K562 (cell line): ENCODE results near the gene TNFAIP3. TPM values are rescaled to one million over a fixed set of nuclear protein-coding genes. Genes with fewer than 3 reads are reported as not detected.

ENCODE experiments used
- ATAC-seq: fragments of 200-7000 bp; cut with Tn5 transposase; 3 replicates; pipeline ENCODE4 v1.9.1; 2020; ENCODE audit warnings: moderate library complexity
- BruUV-seq: library from RNA; stranded (reverse); fragments of 400-500 nt; replicated peaks from 2 replicates; lab custom pipeline; 2021; lab: Mats Ljungman, UMichigan
- CTCF ChIA-PET: fragments of 300-600 bp; formaldehyde crosslinking; extraction: SDS; loops from one replicate; lab custom pipeline; 2021; ENCODE audit warnings: low intra/inter-chr PET ratio; lab: Yijun Ruan, JAX
- POLR2A ChIA-PET: fragments of 300-600, 350-650 bp; sonication (Branson Sonifier 250); formaldehyde crosslinking; extraction: SDS; loops from one replicate; lab custom pipeline; 2021; ENCODE audit warnings: antibody characterized with exemption, inconsistent platforms; lab: Yijun Ruan, JAX
- DNase-seq, 4 experiments: peaks; one replicate each; pipeline versions ENCODE4 v3.0.0 to v3.0.0-alpha.2; 2011 to 2018; ENCODE audit warnings: low spot score in 3 of 4, mixed read lengths in 3 of 4; ENCODE audit errors: extremely low read depth in 1 of 4
- FAIRE-seq: peaks from 2 replicates; lab custom pipeline; 2011; peaks lifted over from hg19 to GRCh38; lab: Jason Lieb, UNC
- H2AFZ ChIP-seq: 2 replicates; pipeline ENCODE4 v1.6.0; 2011; ENCODE audit warnings: low read depth, low read length, control low read depth, inconsistent platforms
- H3K27ac ChIP-seq: fragments of 200-600 bp; 3 replicates; pipeline ENCODE4 v1.8.0; 2011; ENCODE audit warnings: low read depth, mild to moderate bottlenecking, control low read depth, inconsistent platforms, low read length, moderate library complexity, mixed read lengths; ENCODE audit errors: extremely low read depth
- H3K27me3 ChIP-seq, 2 experiments: fragments of 300-600 bp in 1 of 2; 2 replicates in 1 of 2; 3 replicates in 1 of 2; pipeline versions ENCODE4 v1.6.0 to v1.8.0; 2011; ENCODE audit warnings: inconsistent platforms in 2 of 2, low read length in 2 of 2, mild to moderate bottlenecking in 1 of 2, mixed read lengths in 1 of 2, moderate library complexity in 1 of 2; ENCODE audit not compliant: control insufficient read depth in 2 of 2, insufficient read depth in 2 of 2
- H3K36me3 ChIP-seq: fragments of 300-600 bp; 3 replicates; pipeline ENCODE4 v1.8.0; 2011; ENCODE audit warnings: mild to moderate bottlenecking, low read length, inconsistent platforms; ENCODE audit not compliant: control insufficient read depth, insufficient read depth
- H3K4me1 ChIP-seq, 2 experiments: fragments of 200-600 bp in 1 of 2; replicated peaks in 1 of 2; 2 replicates in 1 of 2; 3 replicates in 1 of 2; pipeline versions ENCODE4 v1.5.1 to v1.8.0; 2011; ENCODE audit warnings: inconsistent platforms in 2 of 2, low read length in 2 of 2, mild to moderate bottlenecking in 1 of 2, mixed read lengths in 1 of 2, moderate library complexity in 1 of 2; ENCODE audit not compliant: control insufficient read depth in 2 of 2, insufficient read depth in 2 of 2
- H3K4me2 ChIP-seq: 2 replicates; pipeline ENCODE4 v1.6.1; 2011; ENCODE audit warnings: low read length, control low read depth, inconsistent platforms, mixed read lengths; ENCODE audit not compliant: insufficient read depth
- H3K4me3 ChIP-seq: fragments of 200-600 bp; sonication (generic), shearing (Covaris generic); 2 replicates; pipeline ENCODE4 v1.5.1; 2016; ENCODE audit warnings: control low read depth, inconsistent platforms
- H3K79me2 ChIP-seq: fragments of 200-600 bp; 3 replicates; pipeline ENCODE4 v1.8.0; 2011; ENCODE audit warnings: low read length, inconsistent platforms; ENCODE audit not compliant: control insufficient read depth, insufficient read depth
- H3K9ac ChIP-seq, 2 experiments: 2 replicates each; pipeline versions ENCODE4 v1.6.0 to v1.6.1; 2011; ENCODE audit warnings: low read depth in 2 of 2, low read length in 2 of 2, control low read depth in 1 of 2, inconsistent platforms in 1 of 2, mild to moderate bottlenecking in 1 of 2, mixed read lengths in 1 of 2; ENCODE audit not compliant: insufficient read depth in 1 of 2
- H3K9me1 ChIP-seq: one replicate; pipeline ENCODE4 v1.6.0; 2011; ENCODE audit warnings: inconsistent platforms, mild to moderate bottlenecking, low read length, moderate library complexity; ENCODE audit not compliant: control insufficient read depth, insufficient read depth
- H3K9me3 ChIP-seq: replicated peaks from 2 replicates; pipeline ENCODE4 v1.5.1; 2011; ENCODE audit warnings: low read depth, low read length, inconsistent platforms; ENCODE audit not compliant: control insufficient read depth, insufficient read depth
- H4K20me1 ChIP-seq: replicated peaks from 2 replicates; pipeline ENCODE4 v1.6.1; 2011; ENCODE audit warnings: low read length, inconsistent platforms, mixed read lengths; ENCODE audit not compliant: control insufficient read depth, insufficient read depth
- ARID4B ChIP-seq: sonication (generic); formaldehyde crosslinking; IDR thresholded peaks from 2 replicates; pipeline ENCODE4 v1.8.0; 2022; ENCODE audit warnings: mild to moderate bottlenecking, missing genetic modification reagents
- C11orf30 ChIP-seq: fragments of 450-650 bp; IDR thresholded peaks from 2 replicates; pipeline ENCODE4 v1.6.1; 2016; ENCODE audit warnings: low read depth, mild to moderate bottlenecking
- CBFA2T3 ChIP-seq: fragments of 450-650 bp; IDR thresholded peaks from 2 replicates; pipeline ENCODE4 v1.6.1; 2017
- FOSL1 ChIP-seq: fragments of 200-800 bp; sonication (Bioruptor generic); conservative IDR thresholded peaks from 2 replicates; pipeline ENCODE4 v1.6.1; 2016; ENCODE audit warnings: missing genetic modification characterization, missing compliant biosample characterization
- FOXP1 ChIP-seq: sonication (generic); formaldehyde crosslinking; IDR thresholded peaks from 2 replicates; pipeline ENCODE4 v1.8.0; 2022; ENCODE audit warnings: mild to moderate bottlenecking, missing genetic modification reagents
- GATAD2B ChIP-seq: fragments of 450-650 bp; IDR thresholded peaks from 2 replicates; pipeline ENCODE4 v1.6.1; 2017; ENCODE audit warnings: mild to moderate bottlenecking, borderline replicate concordance
- HEY1 ChIP-seq: fragments of 250-450 bp; sonication (Bioruptor Pico); IDR thresholded peaks from 2 replicates; pipeline ENCODE4 v1.5.0; 2020; ENCODE audit warnings: mild to moderate bottlenecking, moderate library complexity, borderline replicate concordance
- RCOR1 ChIP-seq, 2 experiments: IDR thresholded peaks; 2 replicates each; pipeline ENCODE4 v1.6.1; 2012; ENCODE audit warnings: low read depth in 2 of 2, low read length in 2 of 2, borderline replicate concordance in 1 of 2, improper control_type of control experiment in 1 of 2
- TCF3 ChIP-seq: sonication (generic); formaldehyde crosslinking; IDR thresholded peaks from 2 replicates; pipeline ENCODE4 v1.4.0; 2020; ENCODE audit warnings: mild to moderate bottlenecking, missing genetic modification reagents
- WGBS: fragments of 100-300 bp; shearing (Covaris generic); methylation state at CpG from one replicate; pipeline ENCODE4 v1.1.6; 2016; ENCODE audit warnings: low coverage, mixed read lengths; ENCODE audit not compliant: insufficient coverage; ENCODE audit errors: missing lambda C conversion rate; 5-methylcytosine and 5-hydroxymethylcytosine counted together
- in situ Hi-C: fragments of 300-500 bp; cut with MboI; formaldehyde crosslinking; loops from 4 replicates; pipeline ENCODE4 v1.15.0; 2018; ENCODE audit warnings: inconsistent platforms, mixed read lengths
- intact Hi-C: fragments of 100-400 bp; cut with micrococcal nuclease; formaldehyde crosslinking; loops from 2 replicates; pipeline ENCODE4 v1.14.2; 2022
- polyA plus RNA-seq, 8 experiments: library from polyadenylated mRNA; depleted of rRNA in 4 of 8; stranded (reverse) in 5 of 8; unstranded in 3 of 8; fragments of >200 nt; fragmentation: Nextera tagmentation in 2 of 8; fragmentation: Illumina TruSeq in 1 of 8; extraction: Ambion mirVana in 2 of 8; extraction: Trizol in 1 of 8; gene quantifications; 2 replicates each; pipeline versions ENCODE4 v1.2.1 to v1.2.3, GENCODE V29; 2011 to 2014; ENCODE audit warnings: inconsistent platforms in 1 of 8, missing spikeins in 1 of 8
- total RNA-seq, 7 experiments: library from RNA; depleted of rRNA in 6 of 7; stranded (reverse); fragments of >200 nt in 6 of 7; fragmentation: Illumina TruSeq in 2 of 7; extraction: Trizol in 2 of 7; gene quantifications; 2 replicates each; pipeline versions ENCODE4 v1.2.1 to v1.2.3, GENCODE V29; 2011 to 2021; ENCODE audit warnings: low replicate concordance in 1 of 7
- TF ChIP-seq, protein P1 (sequence below): fragments of 450-650 bp; IDR thresholded peaks from 2 replicates; pipeline ENCODE4 v1.6.1; 2014; ENCODE audit warnings: low read depth, mild to moderate bottlenecking, moderate library complexity, borderline replicate concordance
- TF ChIP-seq, protein P2 (sequence below), 2 experiments: fragments of 250-450 bp in 1 of 2; fragments of 450-650 bp in 1 of 2; sonication (Bioruptor Pico) in 1 of 2; IDR thresholded peaks; 2 replicates each; pipeline versions ENCODE4 v1.6.1 to v1.8.0; 2016 to 2021; ENCODE audit warnings: mild to moderate bottlenecking in 2 of 2, moderate library complexity in 2 of 2, missing compliant biosample characterization in 1 of 2, missing genetic modification characterization in 1 of 2
- TF ChIP-seq, protein P3 (sequence below): sonication (generic); formaldehyde crosslinking; IDR thresholded peaks from 2 replicates; pipeline ENCODE4 v1.8.0; 2022; ENCODE audit warnings: missing genetic modification reagents, mild to moderate bottlenecking, borderline replicate concordance

Gene TNFAIP3
- total and polyA plus RNA-seq, 9 of the 15 experiments (the other 6 are each of a cell fraction or from before 2014, with no cell fraction given), result 0.79 to 17.0 (median 6.4) TPM

- intact Hi-C loops (no loop called here), in situ Hi-C loops (no loop called here)
- Histone ChIP-seq H2AFZ (peak overlapping the region; percentile 61; the same call in 1 of the 2 replicates), H3K27me3 (no peaks in the 10 kb centered on the region), H3K79me2 (no peaks in the 10 kb centered on the region), H3K4me1 (peaks cover 5 to 30% of the 10 kb centered on the region in 2 experiments; a peak in 3 of 5 replicates), H3K9ac (no peak overlapping the region), H3K27ac (no peak overlapping the region), H3K9me3 (peaks cover 17% of the 10 kb centered on the region), H3K4me3 (no peak overlapping the region), H3K4me2 (no peak overlapping the region), H3K9me1 (no peaks in the 10 kb centered on the region), H3K36me3 (peaks cover 4% of the 10 kb centered on the region; the same call in 1 of the 3 replicates), H4K20me1 (no peaks in the 10 kb centered on the region)
- ChIA-PET POLR2A (no interaction called here), CTCF (no interaction called here)
- 43% methylated on average over 7 of the region's 7 CpGs for WGBS
- DNase-seq, result peak in 1 of 4 experiments; percentile 37
- ATAC-seq, result peak; percentile 15; the same call in 1 of the 3 replicates
- no peak for FAIRE-seq
- no TSS peak for BruUV-seq
- TF ChIP-seq, protein P1, sequence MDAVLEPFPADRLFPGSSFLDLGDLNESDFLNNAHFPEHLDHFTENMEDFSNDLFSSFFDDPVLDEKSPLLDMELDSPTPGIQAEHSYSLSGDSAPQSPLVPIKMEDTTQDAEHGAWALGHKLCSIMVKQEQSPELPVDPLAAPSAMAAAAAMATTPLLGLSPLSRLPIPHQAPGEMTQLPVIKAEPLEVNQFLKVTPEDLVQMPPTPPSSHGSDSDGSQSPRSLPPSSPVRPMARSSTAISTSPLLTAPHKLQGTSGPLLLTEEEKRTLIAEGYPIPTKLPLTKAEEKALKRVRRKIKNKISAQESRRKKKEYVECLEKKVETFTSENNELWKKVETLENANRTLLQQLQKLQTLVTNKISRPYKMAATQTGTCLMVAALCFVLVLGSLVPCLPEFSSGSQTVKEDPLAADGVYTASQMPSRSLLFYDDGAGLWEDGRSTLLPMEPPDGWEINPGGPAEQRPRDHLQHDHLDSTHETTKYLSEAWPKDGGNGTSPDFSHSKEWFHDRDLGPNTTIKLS, result no peak
- no peak for TF ChIP-seq HEY1 (CRISPR knock-in tag)
- peak; percentile 94 for TF ChIP-seq FOSL1 (tag)
- TF ChIP-seq, protein P2, sequence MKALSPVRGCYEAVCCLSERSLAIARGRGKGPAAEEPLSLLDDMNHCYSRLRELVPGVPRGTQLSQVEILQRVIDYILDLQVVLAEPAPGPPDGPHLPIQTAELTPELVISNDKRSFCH (CRISPR knock-in tag; IDR thresholded peaks at IDR 0.05), result no peak
- TF ChIP-seq, protein P2 (tag; IDR thresholded peaks at IDR 0.05), result no peak
- 0 out of 2 replicates have a peak, but pooled peaks have one; percentile 15 for TF ChIP-seq C11orf30
- TF ChIP-seq TCF3 (CRISPR knock-in tag), result 0 out of 2 replicates have a peak, but pooled peaks have one; percentile 22
- peak; percentile 57 for TF ChIP-seq CBFA2T3
- no peak for TF ChIP-seq RCOR1 (IDR thresholded peaks at IDR 0.05; ENCODE audit: borderline replicate concordance in 1 of 2, low read depth in 2 of 2, low read length in 2 of 2)
- no peak for TF ChIP-seq FOXP1 (CRISPR knock-in tag)
- no peak for TF ChIP-seq ARID4B (CRISPR knock-in tag)
- TF ChIP-seq, protein P3, sequence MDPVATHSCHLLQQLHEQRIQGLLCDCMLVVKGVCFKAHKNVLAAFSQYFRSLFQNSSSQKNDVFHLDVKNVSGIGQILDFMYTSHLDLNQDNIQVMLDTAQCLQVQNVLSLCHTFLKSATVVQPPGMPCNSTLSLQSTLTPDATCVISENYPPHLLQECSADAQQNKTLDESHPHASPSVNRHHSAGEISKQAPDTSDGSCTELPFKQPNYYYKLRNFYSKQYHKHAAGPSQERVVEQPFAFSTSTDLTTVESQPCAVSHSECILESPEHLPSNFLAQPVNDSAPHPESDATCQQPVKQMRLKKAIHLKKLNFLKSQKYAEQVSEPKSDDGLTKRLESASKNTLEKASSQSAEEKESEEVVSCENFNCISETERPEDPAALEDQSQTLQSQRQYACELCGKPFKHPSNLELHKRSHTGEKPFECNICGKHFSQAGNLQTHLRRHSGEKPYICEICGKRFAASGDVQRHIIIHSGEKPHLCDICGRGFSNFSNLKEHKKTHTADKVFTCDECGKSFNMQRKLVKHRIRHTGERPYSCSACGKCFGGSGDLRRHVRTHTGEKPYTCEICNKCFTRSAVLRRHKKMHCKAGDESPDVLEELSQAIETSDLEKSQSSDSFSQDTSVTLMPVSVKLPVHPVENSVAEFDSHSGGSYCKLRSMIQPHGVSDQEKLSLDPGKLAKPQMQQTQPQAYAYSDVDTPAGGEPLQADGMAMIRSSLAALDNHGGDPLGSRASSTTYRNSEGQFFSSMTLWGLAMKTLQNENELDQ (CRISPR knock-in tag), result no peak
- TF ChIP-seq GATAD2B, result no peak
These were observed 13.4 kb upstream of the TNFAIP3 start for GRCh38 chr6:137853569-137854213.
